SJSA1 (cell line): ENCODE data around the gene PRDM7. TPM values are rescaled to one million over a fixed set of nuclear protein-coding genes. Genes with fewer than 3 reads are reported as not detected.
"Not testable (repeated sequence)": the region's sequence is repeated elsewhere in the genome, so short reads cannot be mapped to it uniquely, and the experiment has no call there.

Source experiments
- DNase-seq, 2 experiments: peaks; one replicate each; pipeline ENCODE4 v3.0.0-alpha.2; 2015 to 2020; ENCODE audit warnings: low spot score in 2 of 2, low read depth in 1 of 2
- H3K27ac ChIP-seq: fragments of 250-450 bp; sonication (Bioruptor Pico); 2 replicates; pipeline ENCODE4 v1.5.1; 2020; ENCODE audit warnings: mild to moderate bottlenecking, moderate library complexity
- H3K27me3 ChIP-seq: fragments of 250-450 bp; sonication (Bioruptor Pico); replicated peaks from 2 replicates; pipeline ENCODE4 v1.5.1; 2020; ENCODE audit warnings: mild to moderate bottlenecking, moderate library complexity
- H3K36me3 ChIP-seq: fragments of 250-450 bp; sonication (Bioruptor Pico); 2 replicates; pipeline ENCODE4 v1.5.1; 2020; ENCODE audit warnings: mild to moderate bottlenecking
- H3K4me1 ChIP-seq: fragments of 250-450 bp; sonication (Bioruptor Pico); replicated peaks from 2 replicates; pipeline ENCODE4 v1.6.1; 2021; ENCODE audit warnings: mild to moderate bottlenecking
- H3K4me3 ChIP-seq: fragments of 250-450 bp; sonication (Bioruptor Pico); 2 replicates; pipeline ENCODE4 v1.5.1; 2020; ENCODE audit warnings: mild to moderate bottlenecking
- H3K9me3 ChIP-seq: fragments of 250-450 bp; sonication (Bioruptor Pico); replicated peaks from 2 replicates; pipeline ENCODE4 v1.5.1; 2020; ENCODE audit warnings: mild to moderate bottlenecking
- total RNA-seq: library from RNA; depleted of rRNA; stranded (reverse); fragments of >200 nt; shearing (Covaris generic); gene quantifications from 2 replicates; pipeline ENCODE4 v1.2.3, GENCODE V29; 2014; rRNA removed

The PRDM7 gene
- total RNA-seq, 1 experiment from 2014 or later: not detected

GRCh38 chr16:90008708-90009145 is 68.4 kb downstream of the PRDM7 start:
- no peaks in the 10 kb centered on the region for H3K27me3 ChIP-seq
- H3K9me3 ChIP-seq: no peaks in the 10 kb centered on the region
- H3K36me3 ChIP-seq: no peaks in the 10 kb centered on the region
- H3K4me1 ChIP-seq: no peaks in the 10 kb centered on the region
- H3K27ac ChIP-seq: no peak overlapping the region
- DNase-seq: no peak
- H3K4me3 ChIP-seq: no peak overlapping the region

- H3K4me1 ChIP-seq, H3K27ac ChIP-seq, H3K36me3 ChIP-seq, H3K9me3 ChIP-seq, H3K27me3 ChIP-seq, DNase-seq, H3K4me3 ChIP-seq: not testable (repeated sequence)
These were observed 69.4 kb downstream of the PRDM7 start for GRCh38 chr16:90007635-90008234.

- no peaks in the 10 kb centered on the region for H3K4me1 ChIP-seq
- no peaks in the 10 kb centered on the region for H3K36me3 ChIP-seq
- H3K9me3 ChIP-seq: no peaks in the 10 kb centered on the region
- H3K27me3 ChIP-seq: no peaks in the 10 kb centered on the region
- H3K27ac ChIP-seq: no peak overlapping the region
- DNase-seq: no peak
- H3K4me3 ChIP-seq: no peak overlapping the region
These were observed 70.1 kb downstream of the PRDM7 start for GRCh38 chr16:90007015-90007414.

Other genes starting within 250 kb of the PRDM7 start
- 2.3 and 2.7 TPM in 2 replicates for gene SPIRE2, start 248.9 kb downstream of the PRDM7 start, total RNA-seq
- gene TCF25, start 203.7 kb downstream of the PRDM7 start, total RNA-seq: 122 and 128 TPM in 2 replicates
- 5.4 and 9.2 TPM in 2 replicates for gene MC1R, start 158.5 kb downstream of the PRDM7 start, total RNA-seq
- 58.2 and 104 TPM in 2 replicates for gene TUBB3, start 154.0 kb downstream of the PRDM7 start, total RNA-seq
- 122 and 135 TPM in 2 replicates for gene DEF8, start 128.6 kb downstream of the PRDM7 start, total RNA-seq
- gene DBNDD1, start 57.9 kb downstream of the PRDM7 start, total RNA-seq: 1.3 TPM in 1 of 2 replicates, not detected in the other